Transverse colon (tissue), 4 donors: ENCODE measurements around the gene SELENOK.

ENCODE experiments used
- CTCF ChIP-seq, 5 experiments: fragments of 200-600 bp in 3 of 5; fragments of 450-650 bp in 2 of 5; sonication (generic) in 3 of 5; IDR thresholded peaks; 1 replicate in 2 of 5; 2 replicates in 3 of 5; pipeline ENCODE4 v1.5.1; 2016 to 2017; ENCODE audit warnings: antibody characterized with exemption in 5 of 5, inconsistent platforms in 3 of 5, mild to moderate bottlenecking in 2 of 5, moderate library complexity in 1 of 5
- POLR2A ChIP-seq: fragments of 450-650 bp; IDR thresholded peaks from one replicate; pipeline ENCODE4 v1.6.1; 2016; ENCODE audit warnings: antibody characterized with exemption, mild to moderate bottlenecking, moderate library complexity
- POLR2AphosphoS5 ChIP-seq, 3 donors: sonication (generic); formaldehyde crosslinking; IDR thresholded peaks; one replicate each; pipeline ENCODE4 v1.6.1; 2016; ENCODE audit warnings: antibody characterized with exemption in 3 of 3

GRCh38 chr3:53884623-53885022 lies 7.0 kb downstream of the SELENOK start:
- TF ChIP-seq CTCF (IDR thresholded peaks at IDR 0.05) (no peak), POLR2A (no peak), POLR2AphosphoS5 (IDR thresholded peaks at IDR 0.05) (no peak)
